Globus pallidus (tissue), 1 donor: ENCODE measurements around the gene FRRS1L.

Experiments used
- DNase-seq: peaks from one replicate; pipeline ENCODE4 v3.0.0-alpha.2; 2015; ENCODE audit warnings: low spot score

Gene FRRS1L

DNA sequence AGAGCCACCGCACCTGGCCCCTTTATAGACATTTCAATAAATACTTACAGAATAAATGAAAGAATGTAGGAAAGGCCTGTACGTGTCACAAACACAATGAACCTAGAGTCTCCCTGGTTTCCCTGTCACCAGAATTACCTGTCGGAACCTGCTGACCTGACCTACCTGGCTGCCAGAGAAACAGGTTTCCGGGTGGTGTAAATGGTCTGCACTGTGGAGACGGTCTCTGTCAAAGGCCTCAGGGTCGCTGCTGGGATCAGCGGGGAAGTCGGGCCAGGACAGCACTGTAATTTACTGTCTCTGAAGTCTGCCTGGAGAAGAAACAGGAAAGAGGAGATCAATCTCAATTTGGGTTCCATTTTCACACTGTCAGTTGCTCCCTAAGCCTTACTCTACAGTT is 9.3 kb upstream of the FRRS1L start:
- no peak for DNase-seq

GRCh38 chr9:109172935-109173334 is 5.9 kb upstream of the FRRS1L start:
- DNase-seq = no peak

- DNase-seq = no peak
Observed at GRCh38 chr9:109171926-109172325, 4.9 kb upstream of the FRRS1L start.

GRCh38 chr9:109168170-109168569 is 1.1 kb upstream of the FRRS1L start:
- no peak for DNase-seq

DNA sequence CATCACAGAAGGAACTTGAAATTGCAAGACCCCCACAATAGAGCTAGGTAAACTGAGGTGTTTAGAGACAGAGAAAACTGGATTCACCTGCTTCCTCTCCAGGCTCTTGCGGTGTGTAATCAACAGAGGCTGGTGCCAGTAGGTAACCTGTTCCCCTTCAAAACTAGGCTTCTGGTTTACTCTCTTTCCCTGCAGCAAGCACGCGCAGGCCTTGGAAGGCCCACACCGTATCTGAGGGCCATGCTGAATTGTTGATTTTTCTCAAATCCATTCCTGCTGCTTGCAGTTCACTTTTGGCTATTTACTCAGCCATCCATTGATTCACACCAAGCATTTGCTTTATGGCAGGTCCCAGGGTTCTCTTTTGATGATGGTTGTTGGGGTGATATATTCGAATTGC is 667 bp upstream of the FRRS1L start:
- no peak for DNase-seq

DNA sequence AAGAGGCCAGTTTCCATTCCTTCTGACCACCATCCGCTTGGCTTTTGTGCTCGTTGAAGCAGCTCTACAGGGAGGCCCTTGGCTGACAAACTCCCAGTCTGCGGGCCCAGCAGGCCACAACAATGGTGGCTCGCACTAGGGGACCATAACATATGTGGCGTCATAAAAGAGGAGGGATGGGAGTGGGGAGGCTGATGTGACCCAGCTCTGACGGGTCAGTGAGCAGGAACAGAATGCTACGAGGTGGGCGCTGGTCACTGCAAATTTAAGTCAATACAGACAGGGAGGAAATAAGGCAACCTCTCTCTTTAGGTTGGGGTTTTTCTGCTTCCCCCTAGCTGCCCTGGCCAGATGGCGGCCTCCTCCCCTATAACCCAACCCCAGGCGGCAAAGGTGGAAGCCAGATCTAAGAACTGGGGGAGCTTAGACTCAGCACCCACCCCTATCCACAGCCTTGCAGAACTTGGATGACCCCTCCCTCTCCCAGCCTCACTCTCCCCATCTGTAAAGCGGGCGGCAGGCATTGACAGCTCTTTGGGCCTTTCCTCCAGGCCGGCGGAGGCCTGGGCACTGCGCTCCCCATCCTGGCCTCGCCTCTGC is 778 bp downstream of the FRRS1L start:
- no peak for DNase-seq

DNA sequence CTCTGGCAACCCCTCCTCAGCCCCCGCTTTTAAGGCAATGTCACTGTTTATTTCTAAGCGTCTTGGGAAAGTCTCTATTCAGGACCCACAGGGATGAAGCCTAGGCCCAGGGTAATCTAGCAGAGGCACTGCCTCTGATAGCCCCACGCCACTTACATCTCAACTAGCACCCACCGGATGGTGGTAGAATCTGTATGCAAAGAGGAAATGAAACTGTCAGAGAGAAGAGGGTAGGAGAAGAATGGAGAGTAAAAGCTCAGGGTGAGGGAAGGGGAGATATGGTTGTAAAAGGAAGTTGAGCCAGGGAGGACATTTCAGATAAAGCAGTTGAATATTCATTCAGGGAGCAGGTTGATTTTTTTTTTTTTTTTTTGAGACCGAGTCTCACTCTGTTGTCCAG is 3.0 kb downstream of the FRRS1L start:
- no peak for DNase-seq

GRCh38 chr9:109163194-109163593 is 3.9 kb downstream of the FRRS1L start:
- DNase-seq = no peak

- DNase-seq = no peak
Observed at GRCh38 chr9:109162677-109163076, 4.4 kb downstream of the FRRS1L start.

- no peak for DNase-seq
Observed at GRCh38 chr9:109161471-109161870, 5.6 kb downstream of the FRRS1L start.

- DNase-seq = no peak
Observed at GRCh38 chr9:109159583-109159982, 7.5 kb downstream of the FRRS1L start.

DNA sequence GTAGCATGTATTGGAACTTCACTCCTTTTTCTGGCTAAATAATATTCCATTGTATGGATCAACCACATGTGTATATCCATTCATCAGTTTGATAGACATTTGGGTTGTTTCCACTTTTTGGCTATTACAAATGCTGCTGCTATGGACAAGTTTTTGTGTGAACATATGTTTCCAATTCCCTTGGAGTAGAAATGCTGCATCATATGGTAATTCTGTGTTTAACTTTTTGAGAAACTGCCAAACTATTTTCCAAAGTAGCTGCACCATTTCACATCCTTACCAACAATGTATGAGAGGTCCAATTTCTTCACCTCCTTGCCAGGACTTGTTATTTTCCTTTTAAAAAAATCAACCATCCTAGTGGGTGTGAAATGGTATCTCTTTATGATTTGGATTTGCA is 8.4 kb downstream of the FRRS1L start:
- no peak for DNase-seq

- no peak for DNase-seq
Observed at GRCh38 chr9:109156708-109157107, 10.3 kb downstream of the FRRS1L start.

DNA sequence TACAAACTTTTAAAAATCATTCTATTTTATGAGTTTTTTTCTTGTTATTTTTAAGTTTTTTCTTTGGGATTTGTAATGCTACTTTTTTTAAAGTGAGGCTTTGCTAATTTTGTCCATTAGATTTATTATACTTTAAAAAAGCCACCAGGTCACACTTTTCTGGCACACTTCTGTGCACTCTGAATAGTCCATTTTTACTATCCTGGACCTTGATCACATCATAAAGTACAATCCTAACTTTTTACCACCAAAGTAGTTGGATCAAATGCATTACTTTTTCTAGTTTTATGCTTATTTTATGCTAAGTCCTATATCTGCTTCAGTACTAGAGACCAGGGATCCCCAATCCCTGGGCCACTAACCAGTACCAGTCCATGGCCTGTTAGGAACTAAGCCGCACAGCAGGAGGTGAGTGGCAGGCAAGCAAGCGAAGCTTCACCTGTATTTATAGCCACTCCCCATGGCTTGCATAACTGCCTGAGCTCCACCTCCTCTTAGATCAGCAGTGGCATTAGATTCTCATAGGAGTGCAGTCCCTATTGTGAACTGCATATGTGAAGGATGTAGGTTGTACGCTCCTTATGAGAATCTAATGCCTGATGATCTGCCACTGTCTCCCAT is 16.0 kb downstream of the FRRS1L start:
- DNase-seq = no peak

- DNase-seq = no peak
Observed at GRCh38 chr9:109149722-109150121, 17.3 kb downstream of the FRRS1L start.

- DNase-seq = no peak
Observed at GRCh38 chr9:109149089-109149488, 18.0 kb downstream of the FRRS1L start.

DNA sequence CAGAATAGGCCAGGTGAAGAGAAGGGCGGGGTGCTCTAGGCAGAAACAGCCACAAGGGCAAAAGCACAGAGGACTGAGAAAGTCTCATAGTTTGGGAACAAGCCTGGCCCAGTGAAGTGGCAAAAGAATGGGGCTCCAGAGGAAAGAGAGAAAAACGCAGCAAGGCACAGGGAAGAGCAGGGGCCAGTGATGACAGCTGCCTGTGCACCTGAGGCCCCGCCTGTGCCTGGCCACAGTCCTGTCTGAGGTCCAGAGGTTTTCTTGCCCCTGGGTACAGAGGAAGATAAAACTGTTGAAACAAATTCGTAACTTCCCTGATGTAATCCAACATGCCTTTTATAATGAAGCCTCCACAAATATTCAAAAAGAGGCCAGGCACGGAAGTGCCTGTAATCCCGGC is 22.0 kb downstream of the FRRS1L start:
- DNase-seq = no peak

- no peak for DNase-seq
Observed at GRCh38 chr9:109143881-109144562, 23.0 kb downstream of the FRRS1L start.

DNA sequence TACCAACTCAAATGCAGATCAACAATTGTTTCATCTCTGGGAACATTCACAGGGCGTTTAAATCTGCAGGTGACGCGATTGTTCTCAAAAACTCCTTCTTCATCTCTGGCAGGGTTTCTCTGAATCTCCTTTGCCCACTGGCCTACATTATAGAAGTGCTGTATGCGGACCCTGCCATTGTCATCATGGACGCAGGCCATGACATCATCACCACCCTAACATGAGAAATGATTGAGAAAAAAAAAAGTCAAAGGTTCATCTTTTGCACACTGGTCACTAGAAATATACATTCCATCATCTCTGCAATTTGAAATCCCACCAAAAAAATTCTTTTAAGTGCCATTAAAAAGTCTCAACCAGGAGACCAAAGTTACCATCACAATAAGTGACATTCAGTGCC is 25.7 kb downstream of the FRRS1L start:
- no peak for DNase-seq

DNA sequence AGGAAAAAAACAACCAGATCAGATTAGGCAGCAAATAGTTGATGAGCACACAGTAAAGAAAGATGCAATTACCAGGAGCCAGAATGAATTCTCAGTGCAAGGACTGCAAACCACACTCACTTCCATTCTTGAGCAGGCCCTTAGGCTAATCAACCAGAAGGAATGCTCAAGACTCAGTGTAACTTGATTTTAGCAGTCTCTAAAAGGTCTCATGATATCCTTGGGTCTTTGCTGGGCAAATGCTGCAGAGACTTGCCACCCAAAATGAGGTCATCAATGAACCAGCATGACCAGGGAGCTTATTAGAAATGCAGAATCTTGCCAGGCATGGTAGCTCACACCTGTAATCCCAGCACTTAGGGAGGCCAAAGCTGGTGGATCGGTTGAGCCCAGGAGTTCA is 27.2 kb downstream of the FRRS1L start:
- no peak for DNase-seq

GRCh38 chr9:109138421-109138820 is 28.6 kb downstream of the FRRS1L start:
- DNase-seq = no peak

DNA sequence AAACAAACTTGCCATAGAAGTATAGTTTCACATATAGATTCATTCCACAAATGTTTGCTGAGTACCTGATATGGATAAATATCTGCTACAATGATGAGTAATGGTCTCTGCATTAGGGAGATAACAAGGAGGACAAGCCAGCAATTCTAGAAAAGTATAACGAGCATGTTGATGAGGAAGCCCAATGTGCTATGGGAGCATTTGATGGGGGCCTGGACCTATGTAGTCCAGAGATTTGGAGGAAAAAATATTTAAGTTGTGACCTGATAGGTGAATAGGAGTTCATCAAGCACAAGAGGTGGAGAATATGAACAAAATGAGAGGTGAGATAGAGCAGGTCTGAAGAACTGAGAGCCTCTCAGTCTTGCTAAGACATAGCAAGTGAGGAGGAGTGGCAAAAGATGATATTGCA is 32.9 kb downstream of the FRRS1L start:
- no peak for DNase-seq

DNA sequence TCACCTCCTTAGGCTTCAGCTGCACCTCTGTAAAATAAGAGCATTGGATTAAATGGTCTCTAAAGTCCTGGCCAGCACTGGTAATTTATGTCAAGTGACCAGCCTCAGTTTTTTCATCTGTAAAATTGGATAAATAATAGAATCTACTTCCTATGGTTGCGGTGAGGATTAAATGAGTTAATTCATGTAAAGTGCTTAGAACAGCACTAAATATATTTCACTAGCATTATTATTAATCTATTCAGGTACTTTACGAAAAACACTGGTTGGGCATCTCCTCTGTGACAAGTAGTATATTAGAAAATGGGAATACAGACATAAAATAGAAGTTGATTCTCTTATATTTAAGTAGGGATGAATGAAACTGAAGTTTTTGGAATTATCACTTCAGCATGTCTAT is 33.5 kb downstream of the FRRS1L start:
- no peak for DNase-seq

- no peak for DNase-seq
Observed at GRCh38 chr9:109132567-109133021, 34.5 kb downstream of the FRRS1L start.
